Measurements from ENCODE around the gene SP1.
A peak's percentile ranks its signal among the peaks of the same experiment; 100 is the strongest.

The SP1 gene

DNA sequence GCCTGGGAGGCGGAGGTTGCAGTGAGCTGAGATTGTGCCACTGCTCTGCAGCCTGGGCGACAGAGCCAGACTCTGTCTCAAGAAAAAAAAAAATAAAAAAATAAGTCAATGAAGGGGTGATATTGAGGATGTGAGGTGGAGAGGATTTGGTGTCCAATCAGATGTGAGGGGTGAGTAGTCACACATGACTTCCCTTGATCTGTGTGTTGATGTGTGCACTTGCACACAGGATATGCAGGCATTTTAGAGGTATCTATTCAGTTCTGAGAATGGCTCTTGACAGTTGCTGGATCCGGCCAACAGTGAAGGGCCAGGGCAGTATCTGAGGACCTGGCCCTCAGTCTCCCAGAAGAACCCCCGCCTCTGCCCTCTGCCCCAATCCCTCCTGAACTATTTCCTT lies 36.0 kb upstream of the SP1 start:
- TF ChIP-seq, protein P1, sequence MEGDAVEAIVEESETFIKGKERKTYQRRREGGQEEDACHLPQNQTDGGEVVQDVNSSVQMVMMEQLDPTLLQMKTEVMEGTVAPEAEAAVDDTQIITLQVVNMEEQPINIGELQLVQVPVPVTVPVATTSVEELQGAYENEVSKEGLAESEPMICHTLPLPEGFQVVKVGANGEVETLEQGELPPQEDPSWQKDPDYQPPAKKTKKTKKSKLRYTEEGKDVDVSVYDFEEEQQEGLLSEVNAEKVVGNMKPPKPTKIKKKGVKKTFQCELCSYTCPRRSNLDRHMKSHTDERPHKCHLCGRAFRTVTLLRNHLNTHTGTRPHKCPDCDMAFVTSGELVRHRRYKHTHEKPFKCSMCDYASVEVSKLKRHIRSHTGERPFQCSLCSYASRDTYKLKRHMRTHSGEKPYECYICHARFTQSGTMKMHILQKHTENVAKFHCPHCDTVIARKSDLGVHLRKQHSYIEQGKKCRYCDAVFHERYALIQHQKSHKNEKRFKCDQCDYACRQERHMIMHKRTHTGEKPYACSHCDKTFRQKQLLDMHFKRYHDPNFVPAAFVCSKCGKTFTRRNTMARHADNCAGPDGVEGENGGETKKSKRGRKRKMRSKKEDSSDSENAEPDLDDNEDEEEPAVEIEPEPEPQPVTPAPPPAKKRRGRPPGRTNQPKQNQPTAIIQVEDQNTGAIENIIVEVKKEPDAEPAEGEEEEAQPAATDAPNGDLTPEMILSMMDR (IDR thresholded peaks at IDR 0.05; ENCODE audit: low read depth, low read length): no peak
- no peak for DNase-seq
- Histone ChIP-seq H3K27ac (no peak overlapping the region), H3K4me3 (ENCODE audit: low read depth, low read length) (no peak overlapping the region), H3K9me3 (ENCODE audit: severe bottlenecking) (no peaks in the 10 kb centered on the region), H3K36me3 (no peaks in the 10 kb centered on the region), H3K27me3 (ENCODE audit: insufficient read depth, low read depth, severe bottlenecking) (no peaks in the 10 kb centered on the region)

DNA sequence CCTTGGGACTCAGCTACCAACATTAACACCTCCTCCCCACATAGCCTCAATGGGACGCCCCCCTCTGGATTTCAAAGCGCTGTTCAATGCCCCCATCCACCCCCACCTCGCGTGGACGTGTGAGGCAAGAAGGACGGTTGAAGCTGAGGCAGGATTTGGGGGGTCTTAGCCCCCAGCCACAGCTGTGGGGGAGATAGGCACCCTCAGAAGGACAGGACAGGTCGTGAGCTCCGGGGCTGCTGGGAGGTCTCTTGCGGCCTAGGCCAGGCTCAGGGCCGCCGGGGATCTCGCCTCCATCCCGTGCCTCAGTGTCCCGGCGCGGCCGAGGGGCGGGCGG lies 35.5 kb upstream of the SP1 start:
- Histone ChIP-seq H3K27me3 (ENCODE audit: insufficient read depth, low read depth, severe bottlenecking) (no peaks in the 10 kb centered on the region), H3K36me3 (no peaks in the 10 kb centered on the region), H3K9me3 (ENCODE audit: severe bottlenecking) (no peaks in the 10 kb centered on the region), H3K27ac (no peak overlapping the region), H3K4me3 (ENCODE audit: low read depth, low read length) (peak overlapping the region; percentile 59)
- no peak for DNase-seq
- TF ChIP-seq, protein P1 (IDR thresholded peaks at IDR 0.05; ENCODE audit: low read depth, low read length): no peak

DNA sequence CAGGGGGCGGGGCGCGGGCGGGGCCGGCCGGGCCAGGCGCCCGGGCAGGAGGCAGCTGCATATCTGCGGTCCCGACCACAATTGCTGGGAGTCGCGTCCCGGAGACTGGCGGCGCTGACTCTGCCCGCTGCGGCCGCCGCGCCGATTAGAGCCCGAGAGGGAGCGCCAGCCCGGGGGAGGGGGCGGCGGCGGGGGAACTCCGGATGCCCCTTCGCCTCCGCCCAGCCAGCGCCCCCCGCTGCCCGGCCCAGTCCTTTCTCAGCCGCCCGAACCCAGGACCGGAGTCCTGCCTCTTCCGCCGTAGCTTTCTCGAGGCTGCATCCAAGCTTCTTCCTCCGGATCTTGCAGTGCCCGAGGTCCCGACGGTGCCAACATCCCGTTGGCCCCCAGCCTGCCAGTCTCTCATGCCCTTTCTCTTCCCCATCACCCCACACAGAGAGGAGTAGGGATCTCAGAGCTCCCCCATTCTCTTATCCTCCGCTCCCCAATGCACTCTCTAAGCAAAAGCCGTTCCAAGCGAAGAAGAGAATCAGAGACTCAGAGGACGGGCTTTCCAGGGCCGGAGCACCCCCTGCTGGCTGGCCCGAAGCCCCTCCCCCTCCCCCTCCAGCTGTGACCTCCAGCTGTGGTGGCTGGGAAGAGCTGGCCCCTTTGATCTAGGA lies 35.0 kb upstream of the SP1 start:
- Histone ChIP-seq H3K27me3 (ENCODE audit: insufficient read depth, low read depth, severe bottlenecking) (no peaks in the 10 kb centered on the region), H3K4me3 (ENCODE audit: low read depth, low read length) (peak overlapping the region; percentile 59), H3K27ac (no peak overlapping the region), H3K36me3 (no peaks in the 10 kb centered on the region), H3K9me3 (ENCODE audit: severe bottlenecking) (no peaks in the 10 kb centered on the region)
- peak; percentile 55 for DNase-seq
- TF ChIP-seq, protein P1 (IDR thresholded peaks at IDR 0.05; ENCODE audit: low read depth, low read length): peak; percentile 78

DNA sequence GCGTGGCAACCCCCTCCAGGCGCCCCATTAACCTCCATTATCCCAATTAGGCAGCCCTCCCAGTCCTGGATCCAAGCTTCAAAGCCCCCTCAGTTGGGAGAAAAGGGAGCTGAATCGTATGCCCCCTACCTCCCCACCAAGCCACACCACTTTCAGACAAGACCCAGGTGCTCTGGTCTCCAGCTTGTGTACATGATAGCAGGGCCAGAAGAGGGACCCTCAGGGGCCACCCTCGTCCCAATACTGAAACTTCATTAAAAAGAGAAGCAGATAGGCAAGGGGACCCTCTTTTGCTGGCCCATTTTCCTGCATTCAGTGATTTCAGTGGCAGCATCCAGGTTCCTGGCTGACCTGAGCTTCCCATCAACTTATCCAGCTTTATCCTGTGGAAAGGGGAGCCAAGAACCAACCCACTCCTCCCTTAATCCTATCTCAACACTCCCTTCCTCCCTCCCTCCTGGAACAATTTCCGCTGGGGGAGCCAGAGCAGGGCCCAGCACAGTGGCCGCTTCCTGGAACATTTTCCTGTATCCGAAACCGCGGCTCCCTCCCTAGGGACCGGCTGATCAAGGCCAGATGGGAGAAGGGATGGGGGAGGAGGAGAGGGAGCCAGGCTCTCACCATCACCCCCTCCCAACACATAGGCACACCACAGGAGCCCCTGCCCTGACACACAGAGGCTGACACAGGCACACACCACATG lies 34.3 kb upstream of the SP1 start:
- TF ChIP-seq, protein P1 (IDR thresholded peaks at IDR 0.05; ENCODE audit: low read depth, low read length): no peak
- Histone ChIP-seq H3K9me3 (ENCODE audit: severe bottlenecking) (no peaks in the 10 kb centered on the region), H3K36me3 (no peaks in the 10 kb centered on the region), H3K27me3 (ENCODE audit: insufficient read depth, low read depth, severe bottlenecking) (no peaks in the 10 kb centered on the region), H3K4me3 (ENCODE audit: low read depth, low read length) (no peak overlapping the region; the same call in 1 of the 2 replicates), H3K27ac (no peak overlapping the region)
- DNase-seq: peak; percentile 69

DNA sequence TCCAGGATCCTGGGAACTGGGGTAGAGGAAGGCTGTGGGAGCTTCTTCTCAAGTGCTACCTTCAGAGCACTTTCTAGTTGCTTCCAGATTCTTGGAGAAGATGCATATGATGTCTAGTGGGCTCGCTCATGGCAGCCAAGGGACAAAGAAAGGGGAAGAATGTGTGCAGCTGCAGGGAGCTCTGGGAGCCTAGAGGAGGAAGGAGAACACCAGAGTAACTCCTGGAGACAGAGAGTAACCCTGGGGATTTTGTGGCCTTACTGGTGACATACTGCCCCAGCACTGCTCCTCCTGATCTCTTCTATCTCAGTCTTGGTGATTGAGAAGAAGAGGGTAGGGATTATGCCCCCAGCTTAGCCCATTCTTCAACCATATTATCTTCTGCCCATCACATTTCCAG lies 33.5 kb upstream of the SP1 start:
- no peak for DNase-seq
- TF ChIP-seq, protein P1 (IDR thresholded peaks at IDR 0.05; ENCODE audit: low read depth, low read length): no peak
- no peaks in the 10 kb centered on the region for H3K9me3 ChIP-seq (ENCODE audit: severe bottlenecking)
- H3K36me3 ChIP-seq: no peaks in the 10 kb centered on the region
- H3K27me3 ChIP-seq (ENCODE audit: insufficient read depth, low read depth, severe bottlenecking): no peaks in the 10 kb centered on the region
- H3K27ac ChIP-seq: no peak overlapping the region
- H3K4me3 ChIP-seq (ENCODE audit: low read depth, low read length): no peak overlapping the region
